Activated CD4-positive, alpha-beta T cell treated with anti-CD3 and anti-CD28 coated beads, Interleukin-2, amount 50 U/mL, for 4 hours (primary cell): Measurements from ENCODE around the gene TMEM255B.
"Not testable (repeated sequence)": the region's sequence is repeated elsewhere in the genome, so short reads cannot be mapped to it uniquely, and the experiment has no call there.

Experiments used
- DNase-seq, 2 experiments: peaks; one replicate each; pipeline ENCODE4 v3.0.0-alpha.2; 2020

The TMEM255B gene

DNA sequence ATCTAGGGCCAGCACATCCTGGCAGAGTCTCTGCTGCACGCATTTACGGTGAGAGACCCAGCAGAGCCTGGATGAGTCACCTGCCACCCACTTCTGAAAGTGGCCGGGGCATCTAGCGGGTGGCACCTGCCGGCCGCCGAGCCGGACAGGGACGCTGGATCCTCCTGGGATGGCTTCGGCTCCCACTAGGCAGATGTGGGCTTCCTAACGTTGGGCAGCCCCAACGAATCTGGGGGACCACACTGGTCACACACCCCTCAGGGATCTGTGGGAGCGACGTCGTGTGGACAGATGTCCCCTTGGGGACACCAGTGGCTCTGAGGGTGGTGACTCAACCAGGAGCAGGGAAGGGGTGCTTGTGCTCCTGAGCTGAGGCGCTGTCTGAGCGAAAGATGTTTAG, 32.2 kb downstream of the TMEM255B start:
- no peak for DNase-seq

DNA sequence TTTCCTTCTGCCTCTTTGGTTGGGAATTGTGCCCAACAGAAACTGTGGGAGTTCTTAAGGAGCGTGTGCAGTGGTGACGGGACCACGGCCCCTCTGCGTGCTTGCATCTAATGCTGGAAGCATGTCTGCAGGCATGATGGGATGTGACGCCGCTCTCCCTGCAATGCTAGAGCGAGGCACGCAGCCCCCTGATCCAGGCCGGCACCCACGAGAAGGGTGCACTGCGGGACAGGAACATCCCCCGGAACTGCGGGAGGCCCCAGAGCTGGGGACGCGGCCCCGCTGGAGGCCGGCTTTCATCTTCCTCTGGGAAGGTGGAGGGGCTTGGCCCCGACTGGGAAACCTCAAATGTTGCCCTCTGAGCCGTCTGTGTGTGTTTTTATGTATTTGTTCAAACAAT, 32.7 kb downstream of the TMEM255B start:
- no peak for DNase-seq

DNA sequence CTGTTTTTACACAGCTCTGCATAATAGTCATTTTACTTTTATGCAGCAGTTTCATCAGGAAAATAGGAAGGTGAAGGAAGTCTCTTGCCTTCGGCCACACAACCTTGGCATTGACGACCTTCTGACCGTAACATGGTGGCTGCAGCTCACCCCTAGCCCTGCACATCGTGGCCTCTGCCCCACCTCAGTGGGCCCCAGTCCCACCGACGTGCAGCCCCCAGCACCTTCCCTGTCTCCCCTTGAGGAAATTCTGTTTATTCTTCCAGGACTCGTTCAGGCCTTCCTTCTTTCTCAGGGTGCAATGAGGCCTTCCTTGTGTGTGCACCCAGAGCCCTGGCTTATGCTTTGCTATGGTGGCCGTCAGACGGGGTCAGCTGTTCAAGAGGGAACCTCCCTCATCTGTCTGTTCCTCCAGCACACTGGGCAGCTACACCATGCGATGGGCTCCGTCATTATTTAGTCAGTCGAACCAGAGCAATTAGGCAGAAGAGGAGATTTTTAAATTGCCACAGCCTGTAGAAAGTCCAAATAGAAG, 33.3 kb downstream of the TMEM255B start:
- DNase-seq = no peak

DNA sequence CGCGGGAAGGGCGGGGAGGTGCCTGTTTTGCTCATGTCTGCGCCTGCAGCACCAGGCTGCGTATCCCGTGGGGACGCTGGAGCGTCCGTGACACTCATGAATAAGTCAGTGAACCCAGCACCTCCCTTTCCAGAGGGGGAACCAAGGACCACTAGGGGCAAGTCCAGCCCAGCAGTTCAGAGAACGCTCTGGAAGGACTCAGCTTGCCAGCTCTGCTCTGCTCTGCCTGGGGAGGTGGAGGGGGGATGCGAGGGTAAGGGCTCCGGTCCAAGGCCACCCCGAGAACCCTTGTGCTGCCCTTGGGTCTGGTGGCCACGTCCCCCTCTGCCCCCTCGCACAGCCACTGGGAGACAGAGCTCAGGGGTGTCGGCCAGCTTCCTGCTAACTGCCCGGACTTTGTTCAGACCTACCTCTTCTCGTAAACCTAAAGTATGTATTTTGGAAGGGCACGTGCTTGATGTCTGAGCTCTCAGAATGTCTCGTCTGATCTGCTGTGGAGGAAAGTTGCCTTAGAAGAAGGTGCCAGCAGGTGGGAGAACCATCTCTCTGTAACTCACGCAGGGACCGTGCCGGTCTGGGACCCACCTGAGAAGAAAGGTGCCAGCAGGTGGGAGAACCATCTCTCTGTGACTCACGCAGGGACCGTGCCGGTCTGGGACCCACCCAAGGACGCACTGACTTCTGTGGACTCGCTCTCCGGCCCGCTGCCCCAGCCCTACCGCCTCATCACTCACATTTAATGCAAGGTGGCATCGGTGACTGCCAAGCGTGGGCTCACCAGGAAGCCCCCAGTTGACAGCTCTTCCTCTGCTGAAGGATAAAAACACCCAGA, 34.1 kb downstream of the TMEM255B start:
- no peak for DNase-seq

DNA sequence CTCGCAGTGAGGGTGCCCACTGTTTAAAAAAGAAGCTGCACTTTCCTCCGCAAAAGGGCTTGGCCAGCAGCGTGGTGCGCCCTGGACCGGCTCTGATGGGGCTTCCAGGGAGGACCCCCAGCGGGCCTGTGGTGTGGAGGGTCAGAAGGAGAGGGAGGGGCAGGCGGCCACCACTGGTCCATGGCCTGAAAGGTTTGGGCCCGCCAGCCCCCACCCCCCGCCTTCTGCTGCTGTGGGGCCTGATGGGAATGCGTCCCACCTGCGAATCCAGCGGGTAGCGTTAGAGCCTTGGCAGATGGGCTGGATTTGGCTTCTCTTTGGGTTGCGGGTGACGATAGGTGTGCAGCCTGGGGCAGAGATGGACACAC, 34.7 kb downstream of the TMEM255B start:
- no peak for DNase-seq

GRCh38 chr13:113794086-113794485, 35.1 kb downstream of the TMEM255B start:
- DNase-seq = no peak

GRCh38 chr13:113794764-113795173, 35.7 kb downstream of the TMEM255B start:
- DNase-seq = no peak

GRCh38 chr13:113795362-113795761, 36.3 kb downstream of the TMEM255B start:
- not testable (repeated sequence) for DNase-seq

GRCh38 chr13:113796211-113796963, 37.4 kb downstream of the TMEM255B start:
- no peak for DNase-seq

GRCh38 chr13:113796964-113797676, 38.1 kb downstream of the TMEM255B start:
- no peak for DNase-seq

- DNase-seq = no peak
These were observed 39.3 kb downstream of the TMEM255B start for GRCh38 chr13:113798200-113798811.

DNA sequence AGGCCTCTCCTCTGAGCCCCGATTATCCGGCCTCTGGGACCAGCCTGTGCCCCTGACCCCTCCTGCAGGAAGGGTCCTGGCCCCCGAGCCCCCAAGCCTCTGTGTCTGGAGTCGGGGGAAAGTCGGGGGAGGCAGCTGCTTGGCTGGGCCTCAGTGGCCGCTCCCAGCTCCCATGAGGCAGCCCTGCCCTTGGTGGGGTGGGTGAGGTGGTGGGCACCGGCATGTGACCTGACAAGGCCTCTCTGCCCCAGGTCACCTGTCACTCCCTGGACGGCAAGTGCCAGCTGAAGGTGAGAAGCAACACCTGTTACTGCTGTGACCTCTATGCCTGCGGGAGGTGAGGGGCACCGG, 41.5 kb downstream of the TMEM255B start:
- no peak for DNase-seq

GRCh38 chr13:113801289-113801961, 42.4 kb downstream of the TMEM255B start:
- no peak for DNase-seq

GRCh38 chr13:113802090-113802531, 43.1 kb downstream of the TMEM255B start:
- no peak for DNase-seq

- DNase-seq = no peak
These were observed 43.7 kb downstream of the TMEM255B start for GRCh38 chr13:113802761-113803160.

DNA sequence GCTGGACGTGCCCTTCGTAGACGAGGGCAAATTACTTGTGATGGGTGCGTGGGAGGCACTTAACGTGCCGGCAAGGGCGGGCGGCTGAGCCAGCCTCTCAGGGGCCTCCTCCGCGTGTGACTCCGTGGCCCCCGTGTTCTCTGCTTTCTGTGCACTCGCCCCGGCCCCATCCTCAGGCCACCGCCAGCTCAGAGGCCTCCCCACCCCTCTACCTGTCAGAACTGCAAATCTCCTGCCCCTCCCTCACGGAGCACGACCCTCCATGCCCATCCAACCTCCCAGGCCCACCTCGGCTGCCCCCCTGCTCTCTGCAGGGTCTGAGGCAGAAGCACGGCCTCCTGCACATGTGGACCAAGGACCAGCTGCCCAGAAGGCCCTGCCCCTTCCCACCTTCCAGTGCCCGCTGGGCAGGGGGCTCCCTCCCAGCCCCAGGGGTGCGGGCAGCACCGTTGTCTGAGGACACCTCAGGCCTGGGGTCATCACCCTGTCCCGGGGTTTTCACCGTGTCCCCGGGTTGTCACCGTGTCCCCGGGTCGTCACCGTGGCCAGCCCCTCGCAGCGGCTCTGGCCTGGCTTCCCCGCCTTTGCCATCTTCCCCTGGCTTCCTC, 44.5 kb downstream of the TMEM255B start:
- DNase-seq = no peak

DNA sequence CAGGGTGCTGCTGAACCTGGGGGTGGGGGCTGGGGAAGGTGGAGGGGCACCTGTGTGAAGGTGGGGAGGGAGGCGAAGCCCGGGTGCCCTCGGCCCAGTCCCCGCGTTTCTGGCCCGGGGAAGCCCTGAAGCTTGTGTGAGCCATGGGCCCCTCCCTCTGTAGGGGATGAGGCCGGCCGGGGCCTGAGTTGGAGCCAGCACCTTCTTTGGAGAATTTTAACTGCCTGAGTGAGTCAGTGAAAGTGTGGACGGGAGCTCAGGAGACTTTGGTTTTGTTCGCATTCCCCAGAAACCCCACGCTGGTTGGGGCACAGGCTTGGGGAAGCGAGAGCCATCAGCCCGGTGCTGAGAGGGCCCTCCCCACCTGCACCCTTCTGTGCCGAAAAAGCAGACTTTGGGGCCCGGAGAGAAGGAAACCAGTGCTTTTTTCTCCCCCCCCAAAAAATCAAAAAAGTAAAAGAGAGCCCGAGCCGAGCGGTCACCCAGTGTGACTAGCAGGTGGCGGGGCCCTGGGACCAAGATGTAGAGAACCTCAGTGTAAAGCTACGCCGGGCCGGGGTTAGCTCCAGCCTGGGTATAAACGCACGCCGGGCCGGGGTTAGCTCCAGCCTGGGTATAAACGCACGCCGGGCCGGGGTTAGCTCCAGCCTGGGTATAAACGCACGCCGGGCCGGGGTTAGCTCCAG, 45.1 kb downstream of the TMEM255B start:
- DNase-seq = no peak

GRCh38 chr13:113804703-113805430, 45.8 kb downstream of the TMEM255B start:
- no peak for DNase-seq

- no peak for DNase-seq
These were observed 46.5 kb downstream of the TMEM255B start for GRCh38 chr13:113805431-113806103.

DNA sequence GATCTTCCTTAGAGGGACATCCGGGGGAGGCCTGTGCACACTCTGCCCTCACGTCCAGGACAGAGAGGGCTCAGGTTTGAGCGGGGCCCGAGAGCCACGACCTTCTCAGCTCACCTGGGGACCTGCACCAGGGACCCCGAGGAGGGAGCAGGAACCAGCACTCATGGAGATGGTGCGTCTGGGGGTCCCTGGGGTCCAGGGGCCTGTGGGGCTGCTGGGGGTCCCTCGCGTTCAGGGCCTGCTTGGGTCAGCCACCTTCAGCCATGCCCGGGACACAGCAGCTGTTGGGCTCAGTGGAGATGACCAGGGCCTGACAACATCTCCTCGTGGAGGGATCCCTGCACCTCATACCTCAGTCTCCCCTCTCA, 47.1 kb downstream of the TMEM255B start:
- no peak for DNase-seq
